Measurements from ENCODE around the gene DVL1. TPM values are rescaled to one million over a fixed set of nuclear protein-coding genes. Genes with fewer than 3 reads are reported as not detected.
A peak's percentile ranks its signal among the peaks of the same experiment; 100 is the strongest.

Gene DVL1
- polyA plus RNA-seq, 1 donor from 2014 or later, result 100 TPM

GRCh38 chr1:1354271-1355247 lies 5.3 kb upstream of the DVL1 start:
- H3F3A ChIP-seq (ENCODE audit: insufficient read depth, low read length, poor library complexity, severe bottlenecking), result no peaks in the 10 kb centered on the region
- H3K9ac ChIP-seq (ENCODE audit: low read length), result peak overlapping the region; percentile 9
- no peaks in the 10 kb centered on the region for H4K20me1 ChIP-seq (ENCODE audit: insufficient read depth)
- H3K9me2 ChIP-seq (ENCODE audit: insufficient read depth, low read length), result no peaks in the 10 kb centered on the region
- H3K79me2 ChIP-seq (replicated peaks; ENCODE audit: insufficient read depth, low read length), result no peaks in the 10 kb centered on the region
- TF ChIP-seq MXI1 (conservative IDR thresholded peaks at IDR 0.05; ENCODE audit: poor library complexity, severe bottlenecking) (peak; percentile 17), EZH2 (IDR thresholded peaks at IDR 0.05; ENCODE audit: borderline replicate concordance, insufficient read depth, low read length, poor library complexity, severe bottlenecking) (no peak)
- no peaks in the 10 kb centered on the region for H3K9me3 ChIP-seq (ENCODE audit: low read length)
- H3K4me2 ChIP-seq (ENCODE audit: low read length), result no peak overlapping the region
- H3K4me3 ChIP-seq (ENCODE audit: low read length), result peak overlapping the region; percentile 55
- no peak overlapping the region for H3K27ac ChIP-seq (ENCODE audit: low read length)
- H2AFZ ChIP-seq (ENCODE audit: low read depth, low read length), result no peak overlapping the region
- peaks cover 26% of the 10 kb centered on the region for H3K27me3 ChIP-seq (ENCODE audit: insufficient read depth, low read depth, low read length)
- H3K36me3 ChIP-seq (ENCODE audit: insufficient read depth, low read length), result no peaks in the 10 kb centered on the region

GRCh38 chr1:1353389-1354151 lies 4.4 kb upstream of the DVL1 start:
- no peaks in the 10 kb centered on the region for H3F3A ChIP-seq (ENCODE audit: insufficient read depth, low read length, poor library complexity, severe bottlenecking)
- H3K9me2 ChIP-seq (ENCODE audit: insufficient read depth, low read length), result no peaks in the 10 kb centered on the region
- no peaks in the 10 kb centered on the region for H3K36me3 ChIP-seq (ENCODE audit: insufficient read depth, low read length)
- H3K4me3 ChIP-seq (ENCODE audit: low read length), result peak overlapping the region; percentile 55
- no peaks in the 10 kb centered on the region for H3K79me2 ChIP-seq (replicated peaks; ENCODE audit: insufficient read depth, low read length)
- H3K9me3 ChIP-seq (ENCODE audit: low read length), result no peaks in the 10 kb centered on the region
- H3K27ac ChIP-seq (ENCODE audit: low read length), result no peak overlapping the region
- H3K27me3 ChIP-seq (ENCODE audit: insufficient read depth, low read depth, low read length), result peaks cover 26% of the 10 kb centered on the region
- H3K4me2 ChIP-seq (ENCODE audit: low read length), result no peak overlapping the region
- no peaks in the 10 kb centered on the region for H4K20me1 ChIP-seq (ENCODE audit: insufficient read depth)
- H2AFZ ChIP-seq (ENCODE audit: low read depth, low read length), result no peak overlapping the region
- peak overlapping the region; percentile 9 for H3K9ac ChIP-seq (ENCODE audit: low read length)
- TF ChIP-seq SMC3 (conservative IDR thresholded peaks at IDR 0.05; ENCODE audit: poor library complexity) (no peak), CTCF (IDR thresholded peaks at IDR 0.05; ENCODE audit: poor library complexity, severe bottlenecking) (no peak)

GRCh38 chr1:1352786-1353388 lies 3.7 kb upstream of the DVL1 start:
- Histone ChIP-seq H3K79me2 (replicated peaks; ENCODE audit: insufficient read depth, low read length) (peaks cover 5% of the 10 kb centered on the region), H3K4me3 (ENCODE audit: low read length) (no peak overlapping the region)

More at GRCh38 chr1:1352786-1353388, 3.7 kb upstream of the DVL1 start:
- Histone ChIP-seq H3K4me2 (ENCODE audit: low read length) (no peak overlapping the region), H3K9me2 (ENCODE audit: insufficient read depth, low read length) (no peaks in the 10 kb centered on the region), H3K27me3 (ENCODE audit: insufficient read depth, low read depth, low read length) (peaks cover 26% of the 10 kb centered on the region), H3K9ac (ENCODE audit: low read length) (no peak overlapping the region), H3K36me3 (ENCODE audit: insufficient read depth, low read length) (no peaks in the 10 kb centered on the region), H3F3A (ENCODE audit: insufficient read depth, low read length, poor library complexity, severe bottlenecking) (no peaks in the 10 kb centered on the region), H3K9me3 (ENCODE audit: low read length) (no peaks in the 10 kb centered on the region), H4K20me1 (ENCODE audit: insufficient read depth) (peaks cover 3% of the 10 kb centered on the region), H2AFZ (ENCODE audit: low read depth, low read length) (no peak overlapping the region), H3K27ac (ENCODE audit: low read length) (no peak overlapping the region)
- TF ChIP-seq EZH2 (IDR thresholded peaks at IDR 0.05; ENCODE audit: borderline replicate concordance, insufficient read depth, low read length, poor library complexity, severe bottlenecking), result no peak
